OCI-LY7 (cell line): ENCODE results near the gene C3orf52.
"Not testable (repeated sequence)": the region's sequence is repeated elsewhere in the genome, so short reads cannot be mapped to it uniquely, and the experiment has no call there.

Experiments
- CTCF ChIP-seq: fragments of 200-600 bp; sonication (generic); conservative IDR thresholded peaks from 2 replicates; pipeline ENCODE4 v1.5.1; 2014; ENCODE audit warnings: mild to moderate bottlenecking, antibody characterized with exemption, low read length, moderate library complexity, mixed read lengths
- EZH2phosphoT487 ChIP-seq: fragments of 200-600 bp; sonication (generic); IDR thresholded peaks from 2 replicates; pipeline ENCODE4 v1.6.1; 2018; ENCODE audit warnings: low read depth, borderline replicate concordance, mild to moderate bottlenecking, mixed run types, antibody characterized with exemption, low read length, moderate library complexity, mixed read lengths

- TF ChIP-seq CTCF, EZH2phosphoT487: not testable (repeated sequence)
These were observed 49.0 kb upstream of the C3orf52 start for GRCh38 chr3:112037194-112037593.
